ENCODE measurements around the gene HIPK2.

HIPK2 gene

GRCh38 chr7:139591550-139592195 lies 186.1 kb downstream of the HIPK2 start:
- in situ Hi-C loops (cut with MboI; ENCODE audit: low pct_unique_long_range_greater_than_20kb, low sequenced_read_pairs), result no loop called here
- no peak for DNase-seq

- DNase-seq, result no peak
- in situ Hi-C loops (cut with MboI; ENCODE audit: low pct_unique_long_range_greater_than_20kb, low sequenced_read_pairs), result no loop called here
These were observed 188.3 kb downstream of the HIPK2 start for GRCh38 chr7:139589474-139589873.

DNA sequence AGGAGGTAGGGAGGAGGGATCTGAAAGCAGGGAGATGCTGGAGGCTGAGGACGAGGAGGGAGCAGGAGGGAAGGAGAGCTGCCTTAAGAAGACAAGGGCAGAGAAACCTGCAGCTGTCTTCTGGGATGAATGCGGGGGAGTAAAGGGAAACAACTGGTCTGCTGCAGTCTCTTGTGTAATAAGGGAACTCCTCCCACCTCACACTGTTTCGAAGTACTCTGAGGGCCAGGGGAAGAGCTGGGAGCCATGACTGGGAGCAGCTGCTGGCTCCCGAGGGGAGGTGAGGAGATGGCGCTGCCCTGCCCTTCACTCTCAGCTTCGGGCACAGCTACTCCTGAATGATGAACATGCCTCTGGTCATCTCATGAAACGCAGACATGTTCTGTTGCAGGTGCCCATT lies 189.2 kb downstream of the HIPK2 start:
- peak; percentile 82 for DNase-seq
- in situ Hi-C loops (cut with MboI; ENCODE audit: low pct_unique_long_range_greater_than_20kb, low sequenced_read_pairs), result no loop called here

DNA sequence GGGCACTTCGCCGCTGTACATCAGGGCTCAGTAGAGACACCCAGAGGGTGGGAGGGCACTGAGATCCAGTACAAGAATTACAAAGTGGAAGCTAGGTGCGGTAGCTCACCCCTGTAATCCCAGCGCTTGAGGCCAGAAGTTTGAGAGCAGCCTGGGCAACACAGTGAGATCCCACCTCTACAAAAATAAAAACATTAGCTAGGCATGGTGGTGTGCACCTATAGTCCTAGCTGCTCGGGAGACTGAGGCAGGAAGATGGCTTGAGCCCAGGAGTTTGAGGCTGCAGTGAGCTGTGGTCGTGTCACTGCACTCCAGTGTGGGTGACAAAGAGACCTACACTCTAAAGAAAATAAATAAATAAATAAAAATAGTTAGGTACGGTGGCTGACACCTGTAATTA lies 190.3 kb downstream of the HIPK2 start:
- in situ Hi-C loops (cut with MboI; ENCODE audit: low pct_unique_long_range_greater_than_20kb, low sequenced_read_pairs), result no loop called here

GRCh38 chr7:139586286-139586685 lies 191.5 kb downstream of the HIPK2 start:
- in situ Hi-C loops (cut with MboI; ENCODE audit: low pct_unique_long_range_greater_than_20kb, low sequenced_read_pairs), result no loop called here
- no peak for DNase-seq

More for the DNA sequence above, 190.3 kb downstream of the HIPK2 start:
- no peak for DNase-seq

- in situ Hi-C loops (cut with MboI; ENCODE audit: low pct_unique_long_range_greater_than_20kb, low sequenced_read_pairs), result no loop called here
- DNase-seq, result no peak
These were observed 192.8 kb downstream of the HIPK2 start for GRCh38 chr7:139585042-139585441.

DNA sequence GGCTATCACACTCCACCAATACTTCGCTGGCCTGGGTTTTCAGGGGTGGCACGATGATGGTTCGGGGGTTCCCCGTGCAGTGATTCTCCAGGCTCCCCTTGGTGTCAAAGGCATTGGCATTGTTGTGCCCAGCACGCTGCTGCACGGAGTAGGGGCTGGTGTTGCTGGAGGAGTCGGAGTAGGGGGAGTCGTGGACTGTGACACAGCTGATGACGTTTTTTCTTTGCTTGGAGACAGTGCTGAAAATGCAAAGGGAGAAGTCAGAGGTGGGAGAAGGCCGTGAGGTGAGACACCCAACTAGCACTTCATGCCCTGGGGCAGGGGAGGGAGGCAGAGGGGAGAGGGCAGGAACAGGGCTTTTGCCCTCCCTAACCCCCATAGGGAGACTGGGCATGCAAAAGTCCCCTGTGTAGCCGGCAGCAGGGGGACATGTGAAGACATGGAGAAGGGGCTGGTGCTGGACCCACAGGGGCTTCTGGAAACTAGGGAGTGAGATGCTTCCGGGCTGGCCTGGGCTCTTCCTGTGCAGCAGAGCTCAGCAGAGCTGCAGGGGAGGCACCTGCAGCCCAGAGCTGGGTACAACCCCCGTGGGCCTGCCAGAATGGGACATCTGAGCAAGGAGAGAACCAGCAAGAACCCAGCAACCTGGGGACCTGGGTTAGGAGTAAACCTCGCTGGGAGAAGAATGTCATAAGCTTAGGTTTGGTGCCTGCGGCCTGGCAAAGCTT lies 193.8 kb downstream of the HIPK2 start:
- DNase-seq, result no peak
- in situ Hi-C loops (cut with MboI; ENCODE audit: low pct_unique_long_range_greater_than_20kb, low sequenced_read_pairs), result no loop called here

DNA sequence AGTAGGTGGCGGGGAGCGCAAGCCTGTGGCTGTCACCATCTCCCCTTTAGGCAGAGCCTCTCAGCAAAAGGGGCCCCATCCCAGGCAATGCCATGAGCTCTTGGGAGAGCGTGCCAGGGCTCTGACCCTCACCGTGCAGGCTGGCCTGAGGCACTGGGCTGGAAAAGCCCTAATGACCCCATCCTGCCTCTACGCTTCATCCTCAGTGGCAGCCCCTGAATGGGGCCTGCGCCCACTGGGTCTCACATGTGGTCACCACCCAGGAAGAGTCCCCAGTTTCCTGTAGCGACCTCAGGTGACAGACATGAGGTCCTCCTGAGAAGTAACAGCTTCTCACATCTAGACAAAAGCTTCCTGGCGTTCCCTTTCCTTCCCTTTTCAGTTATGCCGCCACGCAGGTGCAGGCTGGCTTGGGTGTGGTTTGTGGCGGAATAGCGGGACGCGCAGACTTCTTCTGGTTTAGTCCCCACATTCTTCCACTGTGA lies 195.1 kb downstream of the HIPK2 start:
- no peak for DNase-seq
- in situ Hi-C loops (cut with MboI; ENCODE audit: low pct_unique_long_range_greater_than_20kb, low sequenced_read_pairs), result no loop called here

- in situ Hi-C loops (cut with MboI; ENCODE audit: low pct_unique_long_range_greater_than_20kb, low sequenced_read_pairs), result no loop called here
- no peak for DNase-seq
These were observed 195.6 kb downstream of the HIPK2 start for GRCh38 chr7:139582130-139582650.

- no peak for DNase-seq
- in situ Hi-C loops (cut with MboI; ENCODE audit: low pct_unique_long_range_greater_than_20kb, low sequenced_read_pairs), result no loop called here
These were observed 197.4 kb downstream of the HIPK2 start for GRCh38 chr7:139580435-139580834.

- in situ Hi-C loops (cut with MboI; ENCODE audit: low pct_unique_long_range_greater_than_20kb, low sequenced_read_pairs), result no loop called here
- DNase-seq, result no peak
These were observed 201.4 kb downstream of the HIPK2 start for GRCh38 chr7:139576179-139576973.

DNA sequence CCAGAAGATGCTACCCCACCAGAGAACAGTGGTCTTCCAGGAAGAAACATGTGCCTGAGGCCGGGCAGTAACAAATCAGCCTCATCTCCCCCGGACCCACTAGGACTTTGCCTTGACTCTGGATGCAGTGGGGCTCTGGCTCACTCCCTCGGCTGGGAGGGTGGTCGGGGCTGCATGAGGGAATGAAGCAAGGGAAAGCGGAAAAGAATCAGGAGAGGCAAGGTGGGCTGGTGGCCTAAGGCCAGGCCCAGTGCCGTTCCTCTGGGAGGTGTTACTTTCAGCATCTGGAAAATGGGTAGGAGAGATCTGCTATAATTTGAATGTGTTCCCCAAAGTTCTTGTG lies 202.5 kb downstream of the HIPK2 start:
- in situ Hi-C loops (cut with MboI; ENCODE audit: low pct_unique_long_range_greater_than_20kb, low sequenced_read_pairs), result no loop called here

GRCh38 chr7:139574618-139575337 lies 203.0 kb downstream of the HIPK2 start:
- no peak for DNase-seq
- in situ Hi-C loops (cut with MboI; ENCODE audit: low pct_unique_long_range_greater_than_20kb, low sequenced_read_pairs), result no loop called here

More for the DNA sequence above, 202.5 kb downstream of the HIPK2 start:
- no peak for DNase-seq

GRCh38 chr7:139573871-139574270 lies 203.9 kb downstream of the HIPK2 start:
- in situ Hi-C loops (cut with MboI; ENCODE audit: low pct_unique_long_range_greater_than_20kb, low sequenced_read_pairs), result no loop called here
- no peak for DNase-seq

- DNase-seq, result no peak
- in situ Hi-C loops (cut with MboI; ENCODE audit: low pct_unique_long_range_greater_than_20kb, low sequenced_read_pairs), result no loop called here
These were observed 205.0 kb downstream of the HIPK2 start for GRCh38 chr7:139572704-139573385.

- in situ Hi-C loops (cut with MboI; ENCODE audit: low pct_unique_long_range_greater_than_20kb, low sequenced_read_pairs), result no loop called here
- DNase-seq, result no peak
These were observed 205.7 kb downstream of the HIPK2 start for GRCh38 chr7:139572071-139572470.

DNA sequence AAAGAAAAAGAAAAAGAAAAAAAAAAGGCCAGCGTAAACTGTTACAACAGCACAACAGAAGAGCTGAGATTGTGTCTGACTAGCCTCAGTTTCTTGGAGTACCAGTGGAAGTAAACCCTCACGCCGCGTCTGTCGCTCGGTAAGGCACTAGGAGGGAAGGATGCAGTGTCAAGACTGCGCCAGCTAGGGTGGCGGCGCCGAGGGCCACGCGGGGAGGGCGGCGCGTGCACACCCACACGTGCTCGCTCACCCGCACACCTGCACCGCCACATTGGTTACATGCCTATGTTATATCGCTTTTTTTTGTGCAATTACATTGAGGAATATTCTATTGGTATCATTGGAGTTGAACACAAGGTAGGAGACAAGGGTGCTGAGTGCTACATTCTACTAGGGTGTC lies 206.1 kb downstream of the HIPK2 start:
- in situ Hi-C loops (cut with MboI; ENCODE audit: low pct_unique_long_range_greater_than_20kb, low sequenced_read_pairs), result no loop called here
- DNase-seq, result no peak

- in situ Hi-C loops (cut with MboI; ENCODE audit: low pct_unique_long_range_greater_than_20kb, low sequenced_read_pairs), result no loop called here
- no peak for DNase-seq
These were observed 206.6 kb downstream of the HIPK2 start for GRCh38 chr7:139571190-139571589.

GRCh38 chr7:139570626-139571025 lies 207.2 kb downstream of the HIPK2 start:
- in situ Hi-C loops (cut with MboI; ENCODE audit: low pct_unique_long_range_greater_than_20kb, low sequenced_read_pairs), result no loop called here
- DNase-seq, result no peak
